CD1c-positive myeloid dendritic cell (primary cell): Measurements from ENCODE around the gene KANK4.

ENCODE experiments used
- DNase-seq: peaks from one replicate; pipeline ENCODE4 v3.0.0-alpha.2; 2016; ENCODE audit errors: extremely low spot score

Gene KANK4

DNA sequence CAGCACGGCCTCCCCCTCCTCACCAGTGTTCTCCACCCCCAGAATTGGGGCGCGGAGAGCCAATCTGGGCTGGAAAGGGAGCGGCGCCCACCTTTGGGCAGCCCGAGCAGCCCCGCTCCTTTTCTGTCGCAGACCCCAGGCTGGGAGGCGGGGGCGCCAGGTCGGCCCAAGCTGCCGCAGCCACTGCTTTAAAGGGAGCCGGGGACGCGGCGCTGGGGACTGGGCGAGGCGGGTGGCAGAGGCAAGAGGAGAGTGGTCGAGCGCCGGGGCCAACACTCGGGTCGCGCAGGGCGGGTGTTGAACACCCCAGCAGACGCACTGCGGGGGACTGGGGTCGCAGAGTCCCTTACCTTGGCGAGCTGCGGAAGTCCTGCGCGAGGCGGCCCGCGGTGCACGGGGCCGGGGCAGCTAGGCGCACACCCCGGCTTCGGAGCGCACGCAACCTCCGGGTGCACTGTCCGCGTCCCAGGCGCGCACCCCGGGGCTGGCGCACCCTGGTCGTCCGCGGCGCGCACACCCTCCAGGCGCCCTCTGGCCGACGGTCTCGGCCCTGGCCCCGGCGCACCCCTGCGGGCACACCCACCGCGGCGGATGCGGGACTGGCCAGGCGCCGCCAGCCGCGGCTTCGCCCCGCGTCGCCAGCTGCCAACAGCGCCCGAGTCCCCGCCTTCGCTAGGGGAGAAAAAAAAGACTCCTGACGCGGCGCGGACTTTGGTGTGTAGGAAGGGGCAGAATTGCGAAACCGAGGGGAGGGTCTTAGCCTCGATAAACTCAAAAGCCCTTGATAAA, at the start of gene KANK4:
KANK4 (minus strand) TSS at position 679 of the 789 bp plus-strand sequence. CDS start 37,870 bp downstream, outside the sequence.
- no peak for DNase-seq

DNA sequence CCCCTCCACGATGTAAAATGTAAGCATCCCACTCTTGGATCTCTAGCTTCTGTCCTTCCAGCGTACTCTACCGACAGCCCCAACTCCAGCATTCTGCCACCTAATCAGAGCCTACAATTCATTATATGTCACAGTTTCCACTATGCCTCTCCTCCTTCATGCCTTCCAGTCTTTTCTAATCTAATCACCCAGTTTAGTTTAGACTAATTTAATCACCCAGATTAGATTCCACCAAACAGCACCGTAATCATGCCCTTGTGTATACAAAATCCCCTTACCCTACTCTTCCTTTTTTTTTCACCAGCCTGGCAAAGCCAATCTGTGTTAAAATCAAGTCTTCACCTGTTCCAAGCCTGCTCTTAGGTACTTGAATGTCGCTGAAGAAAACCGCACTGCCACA, 49.8 kb upstream of the KANK4 start:
- no peak for DNase-seq

DNA sequence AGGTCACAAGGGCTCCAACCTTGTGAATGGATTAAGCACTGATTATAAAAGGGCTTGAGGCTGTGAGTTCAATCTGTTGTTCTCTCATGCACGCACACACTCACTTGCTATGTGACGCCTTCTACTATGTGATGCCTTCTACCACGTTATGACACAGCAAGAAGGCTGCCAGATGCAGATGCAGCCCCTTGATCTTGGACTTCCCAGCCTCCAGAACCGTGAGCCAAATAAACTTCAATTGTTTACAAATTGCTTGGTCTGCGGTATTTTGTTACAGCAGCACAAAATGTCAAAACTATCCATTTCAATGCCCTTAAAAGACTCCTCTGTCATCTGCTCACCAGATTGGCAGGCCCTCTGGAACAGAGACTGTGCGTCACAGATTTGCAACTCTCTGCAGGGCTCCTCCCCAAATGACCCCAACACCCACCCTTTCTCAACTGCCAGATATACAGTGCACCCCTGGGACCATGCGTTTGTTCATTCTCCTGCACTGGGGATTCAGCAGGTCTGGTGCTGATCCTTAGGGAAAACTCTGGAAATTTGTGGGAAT, 47.8 kb upstream of the KANK4 start:
- DNase-seq, result no peak

DNA sequence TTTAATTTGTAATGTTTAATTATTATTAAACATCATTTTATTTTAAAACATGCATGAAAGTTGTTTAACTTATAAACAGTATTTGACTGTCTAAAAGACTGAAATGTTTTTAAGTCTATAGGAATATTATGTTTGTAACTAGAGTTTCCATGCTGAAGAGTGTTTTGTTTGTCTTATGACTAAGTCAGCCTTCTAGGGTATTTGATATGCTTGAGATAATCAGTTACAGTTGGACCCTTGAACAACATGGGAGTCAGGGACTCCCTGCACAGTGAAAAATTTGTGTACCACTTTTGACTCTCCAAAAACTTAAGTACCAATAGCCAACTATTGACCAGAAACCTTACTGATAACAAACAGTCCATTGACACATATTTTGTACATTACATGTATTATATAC, 45.5 kb upstream of the KANK4 start:
- no peak for DNase-seq

DNA sequence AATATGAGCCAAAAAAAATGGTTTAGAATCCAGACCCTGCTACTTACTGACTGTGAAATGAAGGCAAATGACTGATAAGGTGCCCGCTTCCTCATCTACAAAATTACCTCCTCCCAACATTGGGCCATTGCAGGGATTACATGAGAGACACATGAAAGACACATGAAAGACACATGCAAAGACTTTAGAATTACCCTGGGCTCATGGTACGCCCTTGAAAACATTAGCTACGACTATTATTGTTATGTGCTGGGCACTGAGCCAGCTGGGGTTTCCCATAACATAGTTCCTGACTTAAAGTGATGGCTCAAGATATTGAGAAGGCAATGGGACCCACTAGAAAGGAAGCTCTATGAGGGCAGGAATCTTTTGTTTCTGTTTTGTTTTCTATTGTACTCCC, 43.7 kb upstream of the KANK4 start:
- DNase-seq, result no peak

DNA sequence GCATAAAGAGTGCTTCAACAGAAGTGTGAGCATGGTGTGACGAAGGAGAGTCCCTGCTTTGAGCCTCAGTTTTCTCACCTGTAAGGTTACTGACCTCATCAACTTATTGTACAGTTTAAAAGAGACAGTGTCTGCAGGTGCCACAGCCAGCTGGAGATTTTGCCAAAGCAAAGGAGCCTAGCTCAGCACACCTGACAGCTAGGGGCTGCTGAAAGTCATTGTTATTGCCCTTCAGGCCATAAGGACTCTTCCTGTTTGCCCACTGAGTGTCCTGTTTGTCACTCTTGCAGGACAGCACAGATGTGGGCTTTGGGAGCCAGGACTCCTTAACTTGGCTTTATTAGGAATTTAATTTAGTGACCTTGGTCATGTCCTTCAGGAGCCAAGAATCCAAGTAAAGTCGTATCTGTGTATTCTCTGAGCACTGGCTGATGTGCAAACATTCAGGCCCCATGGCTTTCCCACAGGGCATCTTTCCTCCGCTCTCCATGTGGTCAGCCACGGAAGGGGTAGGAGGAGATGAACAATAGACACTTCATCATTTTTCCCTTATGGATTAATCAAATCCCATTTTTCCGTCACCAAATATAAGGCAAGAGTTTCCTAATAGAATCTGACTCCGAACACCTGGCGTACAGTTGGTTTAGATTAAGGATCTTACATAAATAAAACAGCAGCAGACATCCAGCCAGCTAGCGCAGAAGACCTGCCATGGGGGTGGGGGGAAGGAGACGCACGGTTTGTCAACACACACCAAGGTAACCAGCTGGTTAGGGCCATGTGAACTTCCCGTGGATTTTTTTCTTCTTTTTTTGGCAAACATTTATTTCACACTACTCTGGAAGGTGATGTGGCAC, 43.1 kb upstream of the KANK4 start:
- no peak for DNase-seq

DNA sequence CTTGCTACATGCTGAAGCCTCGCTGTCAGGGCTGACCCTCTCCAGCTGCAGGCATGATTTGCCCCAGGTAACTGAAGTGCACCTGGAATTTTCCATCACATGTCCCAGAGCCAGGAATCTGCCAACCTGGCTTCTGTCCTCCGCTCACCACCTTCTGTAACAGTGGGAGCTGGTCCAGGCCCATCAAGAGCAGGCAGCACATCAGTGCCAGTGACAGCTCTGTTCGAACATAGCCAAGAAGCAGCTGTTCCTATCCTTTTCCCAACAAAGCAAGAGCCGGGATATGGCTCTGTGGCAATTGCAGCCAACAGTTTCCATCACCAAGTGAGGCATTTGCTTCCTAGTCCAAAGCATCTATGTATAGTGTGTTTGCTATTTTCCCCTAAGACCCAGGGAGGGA, 42.2 kb upstream of the KANK4 start:
- DNase-seq, result no peak

DNA sequence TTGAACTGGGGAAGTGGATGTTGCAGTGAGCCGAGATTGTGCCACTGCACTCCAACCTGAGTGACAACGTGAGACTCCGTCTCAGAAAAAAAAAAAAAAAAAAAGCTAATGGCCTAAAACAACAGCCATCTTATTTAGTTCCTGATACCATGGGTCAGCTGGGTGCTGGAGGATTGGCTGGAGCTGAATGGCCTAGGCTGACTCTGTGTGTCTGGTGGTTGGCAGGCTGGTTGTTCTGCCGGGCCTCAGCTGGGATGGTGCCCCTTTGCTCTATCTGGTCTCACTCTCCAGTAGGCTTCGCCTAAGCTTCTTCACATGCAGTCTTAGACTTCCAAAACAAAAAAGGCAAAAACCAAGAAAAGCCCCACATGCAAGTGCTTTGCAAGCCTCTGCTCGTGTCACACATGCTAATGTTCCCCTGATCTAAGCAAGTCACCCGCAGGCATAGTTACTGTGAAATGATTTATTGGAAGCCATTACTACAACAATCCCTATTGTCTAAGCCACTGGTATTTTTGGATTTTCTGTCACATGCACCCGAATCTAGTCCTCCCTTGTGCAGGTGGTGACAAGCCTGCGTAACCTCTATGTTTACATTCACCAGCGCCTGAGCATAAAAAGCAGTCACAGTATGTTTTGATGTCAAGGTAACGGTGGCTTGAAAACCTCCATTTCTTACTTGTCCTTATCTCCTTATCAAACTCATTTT, 39.6 kb upstream of the KANK4 start:
- no peak for DNase-seq

DNA sequence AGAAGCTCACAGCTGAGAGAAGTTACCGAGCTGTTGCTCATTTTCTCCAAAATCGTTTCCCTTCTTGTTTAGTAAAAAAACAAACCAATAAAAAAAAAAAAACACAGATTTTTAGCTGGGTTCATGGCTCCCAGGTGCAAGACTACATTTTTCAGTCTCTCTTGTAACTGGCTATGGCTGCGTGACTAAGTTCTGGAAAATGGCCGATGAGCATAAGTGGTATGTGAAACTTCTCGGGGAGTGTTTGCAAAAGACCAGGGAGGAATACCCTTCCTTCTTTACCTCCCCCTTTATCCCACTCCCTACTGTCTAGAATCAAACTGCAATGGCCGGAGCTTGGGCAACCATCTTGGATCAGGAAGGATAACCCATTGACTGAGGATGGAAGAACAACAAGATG, 38.7 kb upstream of the KANK4 start:
- no peak for DNase-seq

DNA sequence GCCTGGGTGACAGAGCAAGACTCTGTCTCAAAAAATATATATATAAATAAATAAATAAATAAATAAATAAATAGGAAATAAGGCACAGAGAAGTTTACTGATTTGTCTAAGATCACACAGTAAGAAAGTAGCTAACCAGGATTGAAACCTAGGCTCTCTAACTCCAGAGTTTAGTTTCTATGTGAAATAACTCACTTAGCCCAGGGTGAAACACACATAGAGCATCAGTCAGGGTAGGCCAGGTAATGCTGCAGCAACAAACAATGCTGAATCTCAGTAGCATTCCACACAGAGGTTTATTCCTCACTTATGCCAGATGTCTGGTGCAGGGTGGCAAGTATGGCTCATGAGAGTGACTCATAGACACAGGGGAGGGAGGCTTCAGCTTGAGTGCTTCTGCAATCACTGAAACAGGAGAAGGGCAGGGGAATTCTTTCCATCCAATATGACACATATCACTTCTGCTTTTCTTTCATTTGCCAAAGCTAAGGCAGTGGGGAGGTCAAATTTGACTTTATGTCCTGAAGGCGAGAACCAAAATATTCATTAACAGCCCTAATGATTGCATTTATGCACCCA, 37.1 kb upstream of the KANK4 start:
- peak; percentile 80 for DNase-seq

DNA sequence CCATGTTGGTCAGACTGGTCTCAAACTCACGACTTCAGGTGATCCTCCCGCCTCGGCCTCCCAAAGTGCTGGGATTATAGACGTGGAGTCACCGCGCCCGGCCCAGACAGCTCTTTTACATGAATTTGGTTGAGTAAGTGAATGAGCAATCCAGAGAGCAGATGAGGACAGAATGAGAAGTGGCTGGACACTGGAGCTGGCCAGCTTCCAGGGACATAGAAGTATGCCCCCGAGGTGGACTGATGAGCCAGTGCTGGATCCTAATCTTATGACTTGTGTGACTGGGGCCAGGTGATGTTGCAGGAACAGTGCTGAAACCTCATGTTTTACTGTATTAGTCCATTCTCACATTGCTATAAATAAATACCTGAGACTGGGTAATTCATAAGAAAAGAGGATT, 35.9 kb upstream of the KANK4 start:
- DNase-seq, result peak; percentile 15

DNA sequence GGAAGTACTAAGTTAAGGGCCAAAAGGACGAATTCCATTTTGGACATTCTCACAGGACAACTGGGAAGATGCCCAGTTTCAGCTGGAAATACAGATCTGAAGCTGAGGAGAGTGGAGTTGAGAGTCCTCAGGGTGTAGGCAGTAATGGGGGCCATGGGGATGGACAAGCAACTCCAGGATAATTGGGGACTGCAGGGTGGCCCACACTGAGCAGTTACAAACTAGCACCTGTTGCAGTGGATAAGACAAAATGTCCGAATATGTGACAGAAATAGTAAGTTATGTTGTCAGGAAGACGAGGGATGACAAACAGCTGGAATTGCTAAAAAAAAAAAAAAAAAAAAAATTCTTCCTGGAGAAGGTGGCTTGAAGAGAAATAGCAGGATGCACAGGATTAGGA, 34.6 kb upstream of the KANK4 start:
- DNase-seq, result no peak

DNA sequence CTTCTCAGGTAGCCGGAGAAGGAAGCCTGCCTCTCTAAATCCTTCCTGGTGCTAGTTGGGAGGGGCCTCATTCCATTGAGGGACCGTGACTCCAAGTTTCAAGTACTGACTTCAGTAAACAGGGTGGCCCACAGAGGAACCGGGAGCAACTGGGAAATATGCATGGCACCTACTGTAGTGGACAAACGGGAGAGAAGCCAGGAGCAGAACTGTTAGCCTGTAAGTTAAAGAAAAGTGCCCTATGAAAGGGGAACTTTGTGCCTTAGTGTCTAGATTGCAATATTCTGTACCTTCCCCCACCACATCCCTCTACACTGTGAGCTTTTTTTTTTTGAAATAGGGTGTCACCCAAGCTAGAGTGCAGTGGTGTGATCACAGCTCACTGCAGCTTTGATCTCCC, 33.2 kb upstream of the KANK4 start:
- peak; percentile 43 for DNase-seq

DNA sequence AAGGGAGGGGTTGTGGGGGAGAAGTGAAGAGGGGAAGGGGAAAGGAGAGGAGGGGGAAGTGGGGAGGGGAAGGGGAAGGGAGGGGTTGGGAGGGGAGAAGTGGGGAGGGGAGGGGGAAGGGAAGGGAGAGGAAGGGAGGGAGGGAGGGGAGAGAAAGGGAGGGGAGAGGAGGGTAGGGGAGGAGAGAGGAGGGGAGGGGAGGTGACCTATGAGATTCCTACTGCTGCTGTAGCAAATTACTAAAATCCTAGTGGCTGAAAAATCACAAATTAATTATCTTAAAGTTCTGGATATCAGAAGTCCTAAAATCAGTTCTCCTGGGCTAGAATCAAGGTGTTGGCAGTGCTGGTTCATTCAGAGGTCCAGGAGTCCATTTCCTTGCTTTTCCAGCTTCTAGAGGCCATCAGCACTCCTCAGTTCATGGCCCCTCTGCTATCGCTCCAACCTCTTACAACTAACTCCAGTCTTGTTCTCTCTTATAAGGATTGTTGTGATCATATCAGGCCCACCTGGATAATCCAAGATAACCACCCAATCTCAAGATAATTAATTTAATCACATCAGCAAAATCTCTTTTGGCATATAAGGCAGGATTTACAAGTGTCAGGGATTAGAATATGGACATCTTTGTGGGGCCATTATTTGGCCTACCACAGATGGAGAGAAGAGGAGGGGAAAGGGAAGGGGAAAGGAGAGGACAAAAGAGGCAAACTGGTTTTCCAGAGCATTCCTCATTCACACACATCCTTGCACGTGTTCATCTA, 30.4 kb upstream of the KANK4 start:
- DNase-seq, result no peak

DNA sequence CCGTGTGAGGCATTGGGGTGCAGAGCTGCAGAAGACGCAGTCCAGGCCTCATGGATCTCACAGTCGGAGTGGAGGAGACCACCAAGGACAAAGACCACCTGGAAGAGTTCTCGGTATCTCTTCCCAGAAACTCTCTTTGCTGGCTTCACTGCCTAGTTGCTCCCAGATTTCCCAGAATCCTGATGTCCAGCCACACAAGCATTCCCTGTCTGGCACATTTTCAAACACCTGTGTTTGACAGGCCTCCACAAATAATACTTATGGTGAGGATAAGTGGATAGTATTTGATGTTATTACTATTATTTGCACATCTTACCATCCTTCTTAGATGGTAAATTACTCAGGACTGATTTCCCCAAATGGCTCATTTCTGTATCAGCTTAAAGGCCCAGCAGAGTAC, 27.7 kb upstream of the KANK4 start:
- DNase-seq, result no peak

DNA sequence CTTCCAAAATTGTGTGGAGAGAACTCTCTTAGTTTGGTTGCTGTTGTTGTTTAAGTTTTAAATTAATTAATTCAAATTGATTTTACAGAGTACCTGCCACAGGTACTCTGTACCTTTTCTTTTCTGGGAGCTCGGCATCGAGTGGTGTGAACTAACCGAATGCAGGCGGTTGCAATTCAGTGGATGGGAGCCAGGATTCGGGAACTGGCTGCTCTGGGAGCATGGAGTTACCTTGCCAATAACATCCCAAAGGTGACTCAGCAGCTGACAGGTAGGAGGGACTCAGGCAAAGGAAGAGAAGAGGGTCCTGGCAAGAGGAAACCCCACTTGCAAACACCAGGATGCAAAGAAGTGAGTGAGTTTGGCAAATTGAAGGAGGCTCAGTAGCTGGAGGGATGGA, 24.7 kb upstream of the KANK4 start:
- no peak for DNase-seq

DNA sequence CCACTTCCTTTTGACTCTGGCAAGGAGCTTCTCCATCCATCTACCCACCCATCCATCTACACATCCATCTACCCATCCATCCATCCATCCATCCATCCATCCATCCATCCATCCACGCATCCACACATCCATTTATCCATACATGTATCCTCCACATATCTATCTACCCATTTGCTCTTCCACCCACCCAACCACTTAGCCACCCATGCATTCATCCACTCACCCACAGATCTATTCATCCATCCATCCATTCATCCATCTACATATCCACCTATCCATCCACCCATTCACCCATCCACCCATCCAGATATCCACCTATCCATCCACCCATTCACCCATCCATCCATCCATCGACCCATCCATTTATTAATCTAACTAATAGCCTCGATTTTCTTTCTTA, 23.0 kb upstream of the KANK4 start:
- no peak for DNase-seq

DNA sequence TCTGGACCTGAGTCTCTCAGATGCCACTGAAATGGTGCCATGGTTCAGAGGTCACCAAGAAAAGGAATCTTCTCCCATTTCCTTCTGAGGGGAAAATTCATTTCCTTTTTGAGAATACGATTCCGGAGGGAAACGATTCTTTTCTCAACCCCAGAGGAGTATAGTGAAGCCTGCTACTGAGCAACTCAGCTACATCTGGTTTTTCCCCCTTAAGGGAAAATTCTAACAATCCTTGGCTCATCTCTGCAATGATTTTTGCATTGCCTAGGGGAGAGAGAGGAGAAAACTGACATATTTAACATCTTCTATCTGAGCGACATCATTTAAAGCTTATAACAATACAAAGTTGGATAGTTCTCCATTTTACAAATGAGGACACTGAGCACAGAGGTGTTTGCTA, 22.4 kb upstream of the KANK4 start:
- no peak for DNase-seq

DNA sequence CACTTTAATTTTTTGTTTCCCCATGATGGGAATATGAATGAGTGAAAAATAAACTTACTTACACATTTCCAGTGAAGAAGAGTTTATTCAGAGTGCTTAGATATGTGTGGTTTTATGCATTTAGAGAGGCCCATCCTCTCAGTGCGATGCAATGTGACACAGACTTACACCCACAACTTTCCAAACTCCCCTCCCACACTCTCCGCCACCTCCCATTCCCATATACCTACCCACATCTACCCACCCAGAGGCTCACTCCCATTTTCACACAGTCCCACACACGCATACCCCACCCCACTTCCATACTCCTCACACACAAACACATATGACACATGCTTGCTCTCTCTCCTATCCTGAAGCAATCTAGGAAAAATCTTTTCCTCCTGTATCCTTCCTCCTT, 21.9 kb upstream of the KANK4 start:
- DNase-seq, result no peak

DNA sequence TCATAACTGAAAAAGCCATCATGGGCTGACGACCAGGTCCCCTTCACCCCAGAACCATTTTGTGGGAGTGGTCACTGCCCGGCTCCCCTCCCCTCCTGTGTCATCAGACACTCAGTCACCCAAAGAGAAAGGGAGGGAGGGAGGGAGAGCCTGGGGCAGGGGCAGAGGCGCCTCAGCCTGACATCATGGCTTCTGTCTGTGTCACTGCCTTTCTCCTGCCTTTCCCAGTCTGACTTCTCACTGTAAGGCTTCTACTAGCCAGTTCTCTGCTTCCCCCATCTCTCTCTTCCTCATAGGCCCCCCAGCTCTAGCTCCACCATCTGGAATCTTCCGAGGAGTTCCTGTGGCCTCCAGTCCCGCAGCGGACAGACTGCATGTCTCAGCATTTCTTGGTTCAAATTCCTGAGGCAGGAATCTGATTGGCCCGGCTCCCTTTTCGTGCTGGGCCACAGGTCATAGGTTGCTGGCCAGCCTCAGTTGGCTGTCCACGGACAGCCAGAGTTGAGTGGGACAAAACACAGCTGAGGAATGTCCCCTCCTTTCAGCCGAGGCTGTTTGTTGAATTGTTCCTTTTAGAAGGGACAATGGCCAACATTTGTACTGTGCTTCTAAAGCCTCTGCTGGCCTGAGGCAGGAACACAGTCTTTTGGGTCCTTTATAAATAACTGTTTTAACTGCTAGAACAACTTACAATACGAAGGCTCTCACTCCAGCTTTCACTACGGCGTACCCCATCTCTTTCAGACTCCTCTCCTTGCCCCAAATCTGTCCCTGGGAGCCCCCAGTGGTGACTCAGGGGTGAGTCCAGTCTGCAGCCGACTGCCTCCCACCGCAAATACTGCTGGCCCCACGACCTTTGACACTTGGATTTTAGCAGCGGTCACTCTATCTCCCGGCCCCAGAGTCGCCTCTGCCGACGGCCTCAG, 18.7 kb upstream of the KANK4 start:
- DNase-seq, result no peak
